ENCODE measurements around the gene WTAP.

The WTAP gene

DNA sequence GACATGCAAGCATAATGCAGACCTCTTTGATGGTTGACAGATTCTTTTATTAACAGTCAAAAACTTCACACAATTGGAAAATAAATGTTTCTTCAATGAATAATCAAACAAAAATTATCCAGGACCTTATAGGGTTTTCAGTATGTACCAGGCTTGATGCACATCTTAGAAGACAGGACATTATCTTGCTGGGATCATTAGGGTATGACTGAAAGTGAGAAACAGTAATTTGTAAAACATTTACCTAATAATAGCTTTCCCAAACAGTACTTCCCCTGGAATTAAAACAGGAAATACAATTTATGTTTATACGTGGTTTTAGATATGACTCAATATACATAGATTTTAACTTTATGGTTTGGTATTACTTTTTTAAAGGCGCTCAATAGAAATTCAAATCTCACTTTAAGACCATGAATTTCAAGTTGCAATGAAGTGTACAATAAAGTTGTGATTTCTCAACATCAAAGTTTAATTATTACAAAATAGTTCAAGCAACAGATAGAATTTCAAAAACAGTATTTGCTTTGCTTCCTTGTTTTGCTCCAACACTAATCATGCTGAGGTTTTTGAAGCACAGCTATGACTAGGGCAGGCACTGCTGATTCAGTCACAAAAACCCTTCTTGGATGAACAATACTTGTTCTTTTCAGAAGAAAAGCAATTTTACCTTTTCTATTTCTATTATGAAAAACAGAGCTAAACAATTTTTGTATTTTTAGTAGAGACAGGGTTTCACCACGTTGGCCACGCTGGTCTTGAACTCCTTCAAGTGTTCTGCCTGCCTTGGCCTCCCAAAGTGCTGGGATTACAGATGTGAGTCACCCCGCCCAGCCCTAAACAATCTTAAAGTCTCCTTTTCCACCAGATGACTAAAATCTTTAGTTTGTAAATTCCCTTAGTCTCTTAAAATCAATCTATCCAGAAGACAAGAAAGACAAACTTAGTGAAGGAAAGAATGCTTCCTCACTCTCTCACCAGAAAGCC lies 47.9 kb upstream of the WTAP start:
- TF ChIP-seq CREB1 (IDR thresholded peaks at IDR 0.05; ENCODE audit: low read depth) = no peak
- TF ChIP-seq ZBTB7A (IDR thresholded peaks at IDR 0.05; ENCODE audit: low read depth) = no peak

- TF ChIP-seq EGR1 (IDR thresholded peaks at IDR 0.05) (no peak), USF1 (IDR thresholded peaks at IDR 0.05) (no peak), CEBPB (IDR thresholded peaks at IDR 0.05) (no peak), MAX (IDR thresholded peaks at IDR 0.05) (no peak), REST (IDR thresholded peaks at IDR 0.05; ENCODE audit: low read depth) (no peak), EP300 (IDR thresholded peaks at IDR 0.05; ENCODE audit: borderline replicate concordance) (no peak), FOXM1 (IDR thresholded peaks at IDR 0.05; ENCODE audit: borderline replicate concordance, low read depth) (no peak), ZBTB7A (IDR thresholded peaks at IDR 0.05; ENCODE audit: low read depth) (no peak), RAD21 (IDR thresholded peaks at IDR 0.05; ENCODE audit: low read depth) (no peak), TCF12 (IDR thresholded peaks at IDR 0.05; ENCODE audit: low read depth) (no peak), CREB1 (IDR thresholded peaks at IDR 0.05; ENCODE audit: low read depth) (no peak), YY1 (IDR thresholded peaks at IDR 0.05; ENCODE audit: low read depth) (no peak), TAF1 (IDR thresholded peaks at IDR 0.05; ENCODE audit: low read depth) (no peak), TEAD4 (IDR thresholded peaks at IDR 0.05) (no peak), NFIC (IDR thresholded peaks at IDR 0.05) (no peak)
Measured at GRCh38 chr6:159680104-159680503, 47.2 kb upstream of the WTAP start.

DNA sequence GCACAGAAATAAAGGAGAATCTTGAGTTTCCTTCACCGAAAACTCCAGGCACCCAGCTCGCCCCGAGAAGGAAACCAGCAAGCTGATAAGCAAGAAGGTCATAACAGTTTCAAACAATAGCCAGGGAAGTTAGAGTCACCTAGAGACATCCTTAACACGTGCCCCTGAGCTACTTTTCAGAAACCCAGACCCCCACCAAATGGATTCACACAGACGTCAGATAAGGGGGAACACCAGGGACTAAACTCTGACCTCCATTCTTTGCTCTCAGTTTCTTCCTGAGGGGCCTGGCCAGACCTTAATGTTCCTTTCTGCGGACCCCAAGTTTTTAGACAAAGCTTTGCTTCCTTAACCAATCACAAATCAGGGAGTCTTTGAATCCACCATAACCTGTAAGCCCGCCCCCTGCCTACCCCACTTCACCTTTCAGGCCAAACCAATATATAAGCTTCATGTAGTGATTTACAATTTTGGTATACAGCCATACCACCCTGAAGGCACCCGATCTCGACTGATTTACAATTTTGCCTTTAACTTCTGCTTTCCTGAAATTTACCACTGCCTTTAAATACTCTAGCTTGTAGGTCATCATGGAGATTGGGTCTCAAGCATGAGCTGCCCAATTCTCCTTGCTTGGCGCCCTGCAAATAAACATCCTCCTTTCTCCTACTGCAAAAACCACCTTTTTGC lies 46.0 kb upstream of the WTAP start:
- no peak for TF ChIP-seq RAD21 (IDR thresholded peaks at IDR 0.05; ENCODE audit: low read depth)
- TF ChIP-seq EP300 (IDR thresholded peaks at IDR 0.05; ENCODE audit: borderline replicate concordance) = no peak
- TF ChIP-seq ZBTB7A (IDR thresholded peaks at IDR 0.05; ENCODE audit: low read depth) = no peak
- TF ChIP-seq TCF12 (IDR thresholded peaks at IDR 0.05; ENCODE audit: low read depth) = no peak
- no peak for TF ChIP-seq CREB1 (IDR thresholded peaks at IDR 0.05; ENCODE audit: low read depth)
- no peak for TF ChIP-seq TAF1 (IDR thresholded peaks at IDR 0.05; ENCODE audit: low read depth)
- TF ChIP-seq EGR1 (IDR thresholded peaks at IDR 0.05) = no peak
- no peak for TF ChIP-seq REST (IDR thresholded peaks at IDR 0.05; ENCODE audit: low read depth)
- TF ChIP-seq YY1 (IDR thresholded peaks at IDR 0.05; ENCODE audit: low read depth) = no peak
- TF ChIP-seq FOXM1 (IDR thresholded peaks at IDR 0.05; ENCODE audit: borderline replicate concordance, low read depth) = no peak
- TF ChIP-seq CEBPB (IDR thresholded peaks at IDR 0.05) = no peak

DNA sequence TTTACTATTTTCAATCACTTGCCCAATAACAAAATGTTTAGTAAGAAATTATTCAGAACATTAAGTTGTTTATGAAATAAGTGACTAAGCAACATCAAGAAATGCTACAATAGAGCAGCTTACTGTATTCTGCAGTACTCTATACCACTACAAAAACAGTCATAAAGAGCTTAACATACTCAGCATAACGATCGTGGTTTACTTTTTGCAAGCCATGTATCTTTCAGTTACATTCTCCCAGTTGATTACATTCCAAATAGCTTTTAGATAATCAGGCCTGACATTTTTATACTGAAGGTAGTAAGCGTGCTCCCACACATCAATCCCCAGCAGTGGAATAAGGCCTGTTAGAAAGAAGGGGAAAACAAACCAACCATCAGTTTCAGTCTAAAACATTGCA lies 45.0 kb upstream of the WTAP start:
- TF ChIP-seq CREB1 (IDR thresholded peaks at IDR 0.05; ENCODE audit: low read depth) (no peak), REST (IDR thresholded peaks at IDR 0.05; ENCODE audit: low read depth) (no peak), EP300 (IDR thresholded peaks at IDR 0.05; ENCODE audit: borderline replicate concordance) (no peak), YY1 (IDR thresholded peaks at IDR 0.05; ENCODE audit: low read depth) (no peak)

- no peak for TF ChIP-seq NFIC (IDR thresholded peaks at IDR 0.05)
- no peak for TF ChIP-seq MAX (IDR thresholded peaks at IDR 0.05)
- TF ChIP-seq TEAD4 (IDR thresholded peaks at IDR 0.05) = no peak
- TF ChIP-seq RAD21 (IDR thresholded peaks at IDR 0.05; ENCODE audit: low read depth) = no peak
- TF ChIP-seq FOXM1 (IDR thresholded peaks at IDR 0.05; ENCODE audit: borderline replicate concordance, low read depth) = no peak
- no peak for TF ChIP-seq CEBPB (IDR thresholded peaks at IDR 0.05)
- TF ChIP-seq EGR1 (IDR thresholded peaks at IDR 0.05) = no peak
- TF ChIP-seq USF1 (IDR thresholded peaks at IDR 0.05) = no peak
Measured at GRCh38 chr6:159682810-159683209, 44.5 kb upstream of the WTAP start.
